Muscle layer of duodenum (tissue), 2 donors: ENCODE measurements around the gene ZNF8.
"Not testable (repeated sequence)": the region's sequence is repeated elsewhere in the genome, so short reads cannot be mapped to it uniquely, and the experiment has no call there.

ENCODE experiments used
- H3K27ac ChIP-seq: one replicate; pipeline ENCODE4 v1.7.0; 2013; ENCODE audit warnings: mild to moderate bottlenecking, low read length
- H3K27me3 ChIP-seq: one replicate; pipeline ENCODE4 v1.7.0; 2013; ENCODE audit warnings: low read depth, mild to moderate bottlenecking, control low read depth, low read length
- H3K36me3 ChIP-seq, 2 donors: one replicate each; pipeline ENCODE4 v1.7.0; 2013; ENCODE audit warnings: low read length in 2 of 2, control low read depth in 1 of 2, mild to moderate bottlenecking in 1 of 2; ENCODE audit not compliant: insufficient read depth in 2 of 2, control insufficient read depth in 1 of 2
- H3K4me1 ChIP-seq, 2 donors: one replicate each; pipeline ENCODE4 v1.7.0; 2013; ENCODE audit warnings: low read length in 2 of 2, mild to moderate bottlenecking in 2 of 2, control low read depth in 1 of 2, moderate library complexity in 1 of 2; ENCODE audit not compliant: insufficient read depth in 2 of 2, control insufficient read depth in 1 of 2
- H3K4me3 ChIP-seq, 2 donors: one replicate each; pipeline ENCODE4 v1.7.0; 2013; ENCODE audit warnings: low read length in 2 of 2, low read depth in 1 of 2, mild to moderate bottlenecking in 1 of 2
- H3K9me3 ChIP-seq, 2 donors: one replicate each; pipeline ENCODE4 v1.7.0; 2013; ENCODE audit warnings: low read length in 2 of 2, control low read depth in 1 of 2, mild to moderate bottlenecking in 1 of 2; ENCODE audit not compliant: control insufficient read depth in 1 of 2
- donor health status: healthy.

ZNF8 gene

DNA sequence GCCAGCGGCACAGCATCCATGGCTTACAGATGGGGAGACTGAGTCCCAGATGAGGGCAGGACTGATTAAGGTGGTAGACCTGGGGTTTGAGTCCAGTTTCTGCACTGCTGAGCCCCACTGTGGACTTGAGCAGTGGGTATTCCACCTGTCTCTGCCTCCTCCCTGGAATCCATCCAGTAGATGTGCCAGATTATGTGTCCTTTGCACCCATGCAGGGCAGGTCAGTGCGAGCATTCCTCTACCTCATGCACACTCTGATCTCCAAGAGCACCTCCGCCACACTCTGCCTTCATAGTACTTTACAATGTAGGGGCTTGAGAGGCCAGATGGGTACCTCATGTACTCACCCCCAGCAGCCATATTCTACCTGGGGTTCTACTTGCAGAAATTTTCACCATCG lies 58.1 kb downstream of the ZNF8 start:
- H3K4me1 ChIP-seq: no peaks in the 10 kb centered on the region
- H3K9me3 ChIP-seq: no peaks in the 10 kb centered on the region
- no peaks in the 10 kb centered on the region for H3K27me3 ChIP-seq
- no peak overlapping the region for H3K4me3 ChIP-seq
- no peak overlapping the region for H3K27ac ChIP-seq
- peaks cover 36 to 64% of the 10 kb centered on the region in 2 donors for H3K36me3 ChIP-seq

GRCh38 chr19:58338336-58338735 lies 59.6 kb downstream of the ZNF8 start:
- H3K27me3 ChIP-seq: no peaks in the 10 kb centered on the region
- no peaks in the 10 kb centered on the region for H3K4me1 ChIP-seq
- H3K27ac ChIP-seq: no peak overlapping the region
- H3K4me3 ChIP-seq: no peak overlapping the region
- peaks cover 36 to 64% of the 10 kb centered on the region in 2 donors for H3K36me3 ChIP-seq
- no peaks in the 10 kb centered on the region for H3K9me3 ChIP-seq

- no peaks in the 10 kb centered on the region for H3K9me3 ChIP-seq
- H3K4me3 ChIP-seq: no peak overlapping the region
- H3K27ac ChIP-seq: no peak overlapping the region
- H3K4me1 ChIP-seq: no peaks in the 10 kb centered on the region
- no peaks in the 10 kb centered on the region for H3K27me3 ChIP-seq
- H3K36me3 ChIP-seq: peaks cover 36 to 64% of the 10 kb centered on the region in 2 donors
These were observed 60.2 kb downstream of the ZNF8 start for GRCh38 chr19:58338825-58339558.

- H3K27ac ChIP-seq: no peak overlapping the region
- no peaks in the 10 kb centered on the region for H3K9me3 ChIP-seq
- peaks cover 7% of the 10 kb centered on the region for H3K27me3 ChIP-seq
- H3K4me3 ChIP-seq: no peak overlapping the region
- H3K4me1 ChIP-seq: peaks cover 0 to 17% of the 10 kb centered on the region in 2 donors
- H3K36me3 ChIP-seq: peaks cover 0 to 16% of the 10 kb centered on the region in 2 donors
These were observed 66.8 kb downstream of the ZNF8 start for GRCh38 chr19:58345558-58345957.

GRCh38 chr19:58346961-58347929 lies 68.5 kb downstream of the ZNF8 start:
- Histone ChIP-seq H3K4me1 (peaks cover 0 to 18% of the 10 kb centered on the region in 2 donors), H3K27ac (no peak overlapping the region), H3K9me3 (no peaks in the 10 kb centered on the region), H3K36me3 (peaks cover 0 to 4% of the 10 kb centered on the region in 2 donors), H3K27me3 (peaks cover 10% of the 10 kb centered on the region), H3K4me3 (peak overlapping the region; percentile 55 to 62)

DNA sequence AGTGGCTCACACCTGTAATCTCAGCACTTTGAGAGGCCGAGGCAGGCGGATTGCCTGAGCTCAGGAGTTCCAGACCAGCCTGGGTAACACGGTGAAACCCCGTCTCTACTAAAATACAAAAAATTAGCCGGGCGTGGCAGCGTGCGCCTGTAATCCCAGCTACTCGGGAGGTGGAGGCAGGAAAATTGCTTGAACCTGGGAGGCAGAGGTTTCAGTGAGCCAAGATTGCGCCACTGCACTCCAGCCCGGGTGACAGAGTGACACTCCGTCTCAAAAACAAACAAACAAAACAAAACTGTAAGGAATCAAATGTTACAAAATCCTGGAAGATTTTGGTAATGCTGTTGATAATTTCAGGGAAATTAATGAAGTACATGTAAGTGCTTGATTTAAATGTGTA lies 69.3 kb downstream of the ZNF8 start:
- peak overlapping the region; percentile 55 to 62 for H3K4me3 ChIP-seq
- H3K27me3 ChIP-seq: peaks cover 12% of the 10 kb centered on the region
- H3K36me3 ChIP-seq, H3K9me3 ChIP-seq, H3K27ac ChIP-seq: not testable (repeated sequence)
- peaks cover 0 to 18% of the 10 kb centered on the region in 2 donors for H3K4me1 ChIP-seq

DNA sequence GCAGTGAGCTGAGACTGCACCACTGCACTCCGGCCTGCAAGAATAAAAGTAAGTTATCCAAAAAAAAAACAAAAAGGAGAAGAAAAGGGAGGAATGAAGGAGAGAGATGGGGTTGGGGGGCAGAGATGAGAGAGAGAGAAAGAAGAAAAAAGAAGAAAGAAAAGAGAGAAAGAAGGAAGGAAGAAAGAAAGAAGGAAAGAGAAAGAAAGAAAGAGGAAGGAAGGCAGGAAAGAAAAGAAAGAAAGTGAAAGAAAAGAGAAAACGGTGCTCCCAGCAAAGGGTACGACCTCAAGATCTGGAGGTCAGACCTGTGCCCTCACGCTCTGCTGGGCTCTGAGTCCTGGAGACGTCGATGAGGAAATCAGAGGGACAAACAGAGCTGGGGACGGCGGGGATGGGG lies 70.8 kb downstream of the ZNF8 start:
- H3K4me3 ChIP-seq: peak overlapping the region in 1 of 2 donors; percentile 54
- peaks cover 0 to 18% of the 10 kb centered on the region in 2 donors for H3K4me1 ChIP-seq
- no peak overlapping the region for H3K27ac ChIP-seq
- H3K27me3 ChIP-seq: peaks cover 12% of the 10 kb centered on the region
- H3K36me3 ChIP-seq: peaks cover 0 to 4% of the 10 kb centered on the region in 2 donors
- no peaks in the 10 kb centered on the region for H3K9me3 ChIP-seq

- H3K4me3 ChIP-seq: peak overlapping the region in 1 of 2 donors; percentile 54
- no peaks in the 10 kb centered on the region for H3K9me3 ChIP-seq
- peaks cover 0 to 4% of the 10 kb centered on the region in 2 donors for H3K36me3 ChIP-seq
- H3K4me1 ChIP-seq: peaks cover 0 to 18% of the 10 kb centered on the region in 2 donors
- H3K27ac ChIP-seq: no peak overlapping the region
- H3K27me3 ChIP-seq: peaks cover 12% of the 10 kb centered on the region
These were observed 71.5 kb downstream of the ZNF8 start for GRCh38 chr19:58350001-58350861.

- H3K9me3 ChIP-seq: no peaks in the 10 kb centered on the region
- peaks cover 0 to 23% of the 10 kb centered on the region in 2 donors for H3K4me1 ChIP-seq
- H3K36me3 ChIP-seq: peaks cover 0 to 4% of the 10 kb centered on the region in 2 donors
- no peak overlapping the region for H3K27ac ChIP-seq
- no peak overlapping the region for H3K4me3 ChIP-seq
- peaks cover 13% of the 10 kb centered on the region for H3K27me3 ChIP-seq
These were observed 72.3 kb downstream of the ZNF8 start for GRCh38 chr19:58350871-58351557.

- Histone ChIP-seq H3K36me3 (peaks cover 0 to 4% of the 10 kb centered on the region in 2 donors), H3K4me3 (no peak overlapping the region), H3K27ac (no peak overlapping the region), H3K4me1 (peaks cover 0 to 28% of the 10 kb centered on the region in 2 donors), H3K27me3 (peaks cover 18% of the 10 kb centered on the region), H3K9me3 (no peaks in the 10 kb centered on the region)
These were observed 72.8 kb downstream of the ZNF8 start for GRCh38 chr19:58351558-58351878.
